GM18508 (cell line): ENCODE measurements around the gene PITX2.

ENCODE experiments used
- ATAC-seq: cut with Tn5 transposase; IDR thresholded peaks from one replicate; pipeline ENCODE4 v1.9.1; 2021; ENCODE audit warnings: moderate number of reproducible peaks; ENCODE audit not compliant: insufficient read depth, unreplicated experiment

PITX2 gene

DNA sequence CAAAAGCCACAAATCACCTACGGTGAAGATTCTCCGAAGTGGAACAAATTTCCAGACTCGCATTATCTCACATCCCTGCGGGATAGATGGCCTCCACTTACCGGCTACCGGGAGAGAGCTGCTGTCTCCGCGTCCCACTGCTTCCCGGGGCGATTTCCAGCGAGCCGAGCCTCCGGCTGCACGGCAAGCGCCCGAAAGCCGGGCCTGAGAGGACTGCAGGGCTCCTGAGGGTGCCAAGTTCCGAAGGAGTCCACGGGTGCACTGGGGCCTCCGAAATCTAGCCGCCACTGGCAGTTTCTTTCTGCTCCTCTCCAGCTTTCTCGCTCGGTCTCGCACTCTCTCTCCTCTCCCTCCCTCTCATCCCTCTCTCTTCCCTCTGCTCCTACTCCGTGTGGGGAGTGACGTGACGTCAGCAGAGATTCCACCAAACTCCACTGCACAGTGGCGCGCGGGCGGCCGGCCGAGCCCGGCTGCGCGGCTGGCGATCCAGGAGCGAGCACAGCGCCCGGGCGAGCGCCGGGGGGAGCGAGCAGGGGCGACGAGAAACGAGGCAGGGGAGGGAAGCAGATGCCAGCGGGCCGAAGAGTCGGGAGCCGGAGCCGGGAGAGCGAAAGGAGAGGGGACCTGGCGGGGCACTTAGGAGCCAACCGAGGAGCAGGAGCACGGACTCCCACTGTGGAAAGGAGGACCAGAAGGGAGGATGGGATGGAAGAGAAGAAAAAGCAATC, 14.0 kb upstream of the PITX2 start:
- ATAC-seq = no peak

DNA sequence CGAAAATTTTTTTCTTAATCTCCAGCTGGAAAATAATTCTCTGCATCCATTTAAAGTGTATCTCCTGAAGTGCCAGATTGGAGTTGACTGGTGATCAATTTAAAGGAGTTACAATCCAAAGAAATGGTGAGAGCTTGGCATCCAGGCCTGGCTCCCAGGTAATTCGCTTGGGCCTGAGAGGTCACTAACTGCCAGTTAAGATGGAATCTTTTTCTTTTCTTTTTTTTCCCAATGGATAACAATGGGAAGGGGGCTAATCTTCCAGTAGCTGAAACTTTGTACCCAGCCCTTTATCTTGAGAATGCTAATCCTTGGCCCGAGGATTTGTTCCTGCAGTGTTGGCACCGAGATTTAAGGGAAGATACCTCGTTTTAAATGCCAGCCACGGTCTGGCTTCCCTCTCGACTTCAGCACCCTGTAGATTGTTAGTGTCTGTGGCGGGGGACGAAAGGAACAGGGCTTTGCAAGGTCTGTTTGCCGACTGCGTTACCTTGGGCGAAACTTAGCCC, 13.3 kb upstream of the PITX2 start:
- ATAC-seq = no peak

DNA sequence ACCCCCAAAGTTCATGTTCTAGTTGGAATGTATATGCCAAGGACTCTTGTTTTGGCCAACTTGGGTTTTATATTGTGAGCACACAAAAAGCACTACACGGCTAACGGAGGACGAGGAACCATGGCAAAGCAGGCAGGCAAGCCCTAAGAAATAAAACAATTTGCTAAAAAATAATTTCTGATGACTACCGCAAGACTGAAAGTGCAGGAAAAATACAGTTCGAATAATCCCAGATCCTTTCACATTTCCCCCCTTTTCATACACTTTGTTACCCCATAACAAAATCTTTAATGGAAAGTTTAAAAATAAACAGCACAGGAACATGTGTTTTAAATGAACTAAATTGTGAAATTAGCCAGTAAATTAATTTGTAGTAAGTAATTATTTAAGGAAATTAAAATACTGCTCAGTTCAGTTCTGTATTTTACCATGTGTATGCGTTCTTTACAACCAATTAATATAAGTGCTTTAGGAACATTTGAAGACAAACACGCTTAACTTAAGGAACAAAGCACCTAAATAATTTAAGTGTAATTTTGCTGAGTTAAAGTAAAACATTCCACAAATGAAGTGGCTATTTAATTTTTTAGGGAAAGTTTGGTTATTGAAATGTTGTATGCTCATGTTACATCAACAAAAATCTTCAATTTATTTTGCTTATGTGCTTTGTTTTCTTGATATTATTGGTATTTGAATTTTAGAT, 12.4 kb upstream of the PITX2 start:
- no peak for ATAC-seq

DNA sequence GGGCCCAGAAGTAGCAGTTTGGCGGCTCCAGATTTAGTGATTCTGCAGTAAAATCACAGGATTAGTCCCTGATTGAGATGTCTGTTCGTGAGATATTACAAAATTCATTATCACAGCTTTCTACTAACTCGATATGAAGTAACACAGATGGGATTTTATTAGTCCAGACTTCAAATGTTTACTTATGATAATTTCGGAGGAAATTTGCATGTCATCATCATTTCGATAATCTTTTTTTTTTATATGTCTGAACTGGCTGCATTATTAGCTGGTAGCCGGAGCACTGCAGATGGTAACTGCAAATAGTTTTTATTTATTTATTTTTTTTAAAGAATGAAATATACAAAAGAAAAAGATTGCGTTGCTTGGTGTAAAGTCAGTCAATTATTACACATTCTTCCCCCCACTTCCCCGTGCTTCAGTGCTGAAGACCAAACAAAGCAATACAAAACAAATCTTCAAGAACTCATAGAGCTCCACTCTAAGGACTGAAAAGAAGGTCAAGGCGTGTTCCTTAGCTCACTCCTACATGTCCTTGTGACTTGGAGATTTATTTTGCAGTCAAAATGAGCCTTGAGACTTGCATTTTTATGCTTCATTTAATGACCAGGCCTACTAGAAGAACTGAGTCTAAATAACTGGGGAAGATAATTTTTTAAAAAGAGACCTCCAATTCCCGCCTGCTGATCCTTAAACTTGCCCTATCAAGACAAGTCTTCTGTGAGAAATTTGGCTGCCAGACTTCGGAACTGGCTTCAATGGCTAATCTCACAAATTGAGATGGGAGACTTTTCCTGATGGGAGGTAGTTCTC, 11.7 kb upstream of the PITX2 start:
- no peak for ATAC-seq

DNA sequence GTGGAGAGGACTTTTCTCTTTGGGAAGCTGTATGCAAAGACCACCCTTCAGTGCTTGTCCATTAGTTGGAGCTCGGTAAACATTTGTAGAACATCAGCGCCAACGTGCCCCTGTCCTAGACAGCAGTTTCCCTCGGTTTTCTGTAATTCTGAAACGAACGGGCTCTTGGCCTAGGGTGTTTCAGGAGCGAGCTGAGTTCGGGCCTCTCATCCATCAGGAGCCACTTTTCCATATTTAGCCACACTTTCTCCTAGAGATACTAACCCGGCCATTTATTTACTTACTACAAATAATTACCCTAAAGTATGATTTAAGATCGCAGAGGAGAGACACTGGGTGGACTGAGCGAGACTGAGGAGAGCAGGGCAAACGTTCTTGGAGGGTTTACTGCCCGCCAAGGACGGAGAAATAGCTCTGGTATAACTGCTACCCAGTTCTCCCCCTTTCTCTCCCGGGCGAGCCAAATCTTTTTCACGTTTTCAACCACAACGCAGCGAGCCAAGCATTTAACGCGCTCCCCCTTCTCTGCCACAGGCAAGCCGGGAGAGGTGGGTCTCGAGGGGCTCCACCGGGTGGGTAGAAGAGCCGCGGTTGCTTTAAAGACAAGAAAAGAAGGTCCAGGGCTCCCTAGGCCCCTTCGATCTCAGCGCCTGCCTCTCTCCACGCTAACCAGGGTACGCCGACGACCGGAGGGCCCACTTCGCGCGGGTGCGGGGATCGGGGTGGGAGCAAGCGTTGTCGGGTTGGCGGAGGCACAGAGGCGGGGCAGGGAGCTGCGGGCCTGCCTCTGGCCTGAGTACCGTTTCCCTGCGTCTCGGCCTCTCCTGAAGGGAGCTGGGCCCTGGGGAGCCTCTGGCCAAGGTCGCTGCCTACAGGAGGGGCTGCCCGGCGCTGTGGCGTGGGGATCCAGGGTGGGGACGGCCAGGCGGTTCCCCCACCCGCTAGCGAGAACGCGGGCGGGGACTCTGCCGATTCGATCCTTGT, 10.8 kb upstream of the PITX2 start:
- ATAC-seq = no peak

DNA sequence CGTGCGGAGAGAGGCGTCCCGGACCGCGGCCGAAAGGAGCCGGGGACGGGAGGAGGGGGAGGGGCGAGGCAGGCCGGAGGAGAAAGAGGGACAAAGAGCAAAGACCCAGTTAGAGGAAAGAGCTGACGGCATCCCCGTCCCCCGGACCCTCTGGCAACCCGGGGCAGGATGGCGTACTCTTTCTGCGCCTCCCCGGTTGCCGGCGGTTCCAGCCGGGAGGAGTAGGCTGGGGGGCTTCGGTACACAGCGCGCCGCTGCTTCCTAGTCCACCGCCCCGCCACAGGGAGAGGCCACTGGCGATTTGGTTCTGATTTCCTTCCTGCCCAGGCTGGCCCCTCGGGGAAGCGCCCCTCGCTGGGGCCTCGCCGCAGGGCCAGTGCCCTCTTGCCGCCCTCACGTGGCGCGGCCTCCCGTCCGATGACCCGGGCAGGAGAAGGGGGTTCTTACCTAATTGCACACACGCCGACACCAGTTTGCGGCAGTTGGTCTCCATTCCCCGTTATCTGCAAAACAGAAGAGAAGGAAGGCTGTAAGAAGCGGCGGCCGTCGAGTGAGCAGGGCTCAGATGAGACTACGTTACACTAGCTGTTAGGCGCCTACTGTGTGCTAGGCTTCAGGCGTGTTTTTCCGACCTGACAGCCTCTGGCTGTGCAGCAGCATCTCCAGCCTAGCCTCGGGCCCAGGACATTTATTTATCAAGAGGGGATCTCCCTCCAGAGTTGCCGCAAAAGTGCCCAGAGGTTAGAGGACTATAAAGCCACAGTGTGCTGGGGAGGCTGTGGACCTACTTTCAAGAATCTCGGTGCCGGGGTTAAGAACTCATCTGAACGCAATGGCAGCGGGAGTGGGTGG, 9.9 kb upstream of the PITX2 start:
- no peak for ATAC-seq

DNA sequence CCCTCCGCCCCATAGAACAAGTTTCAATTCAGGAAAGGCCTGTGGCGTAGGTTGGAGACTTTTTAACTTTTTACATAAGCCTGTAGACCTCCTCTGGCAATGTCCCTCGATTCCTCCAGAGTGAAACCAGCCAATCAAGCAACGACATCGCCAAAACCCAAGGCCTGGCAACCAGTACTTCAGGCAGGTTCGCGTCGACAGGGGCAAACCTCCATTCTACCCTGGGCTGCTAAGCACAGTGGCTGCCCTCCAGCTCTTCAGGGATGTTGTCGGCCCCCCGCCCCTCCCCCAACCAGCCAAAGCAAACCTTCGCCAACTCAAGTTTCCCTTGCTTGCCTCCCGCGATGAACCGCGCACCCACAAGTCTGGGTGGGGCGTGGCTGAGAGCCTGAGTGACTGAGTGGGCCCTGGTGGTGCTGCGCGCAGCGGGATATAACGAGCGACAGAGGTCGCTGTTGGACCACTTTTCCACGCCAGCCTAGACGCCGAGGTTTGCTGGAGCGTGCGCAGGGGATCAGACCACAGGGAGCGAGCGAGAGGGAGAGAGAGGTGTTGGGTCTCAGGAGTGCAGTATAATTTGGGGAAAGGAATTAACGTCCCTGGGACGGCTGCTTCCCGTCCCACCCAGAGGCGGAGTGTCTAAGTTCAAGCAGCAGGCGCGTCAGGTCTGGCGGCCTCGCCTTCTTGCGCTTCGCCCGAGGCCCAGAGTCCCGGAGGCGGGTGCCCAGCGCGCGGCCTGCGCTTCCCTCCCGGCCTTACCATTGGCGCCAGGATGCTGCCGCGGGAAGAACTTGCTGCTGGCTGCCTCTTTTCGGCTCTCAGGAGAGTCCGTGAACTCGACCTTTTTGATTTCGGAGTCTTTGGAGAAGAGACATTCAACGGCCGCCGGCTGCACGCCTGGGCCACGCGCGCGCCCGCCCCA, 9.0 kb upstream of the PITX2 start:
- ATAC-seq = peak; percentile 92

DNA sequence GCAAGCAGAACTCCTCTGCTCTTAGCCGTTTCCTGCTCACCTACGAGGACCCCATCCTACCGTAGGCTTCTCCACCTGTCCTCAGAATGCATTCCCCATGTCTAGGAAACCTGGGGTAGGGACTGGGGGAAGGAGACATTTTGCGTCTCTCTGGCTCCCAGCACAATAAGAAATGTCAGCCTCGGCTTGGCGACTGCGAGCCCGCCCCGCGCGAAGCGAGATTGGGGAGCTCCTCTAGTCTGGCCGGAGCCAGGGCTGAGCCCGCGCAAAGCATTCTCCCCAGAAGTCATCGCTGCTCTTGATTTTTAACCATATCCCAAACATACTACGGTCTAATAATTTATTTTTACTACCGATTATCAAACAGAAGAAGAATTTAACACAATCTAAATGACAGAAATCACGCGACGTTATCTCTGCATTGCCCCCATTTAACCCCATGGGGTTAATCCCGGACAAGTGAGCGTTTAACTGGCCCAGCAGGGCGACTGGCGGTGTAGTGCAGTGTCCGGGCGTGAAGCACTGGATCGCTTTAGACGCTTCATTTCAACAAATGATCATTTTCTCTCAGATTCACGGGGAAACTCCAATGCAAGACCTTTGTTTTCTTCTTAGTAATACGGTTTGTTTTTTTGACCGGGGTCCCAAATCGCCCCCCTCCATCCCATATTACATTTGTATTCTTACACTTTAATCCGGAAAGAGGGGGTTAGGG, 8.0 kb upstream of the PITX2 start:
- ATAC-seq = no peak

DNA sequence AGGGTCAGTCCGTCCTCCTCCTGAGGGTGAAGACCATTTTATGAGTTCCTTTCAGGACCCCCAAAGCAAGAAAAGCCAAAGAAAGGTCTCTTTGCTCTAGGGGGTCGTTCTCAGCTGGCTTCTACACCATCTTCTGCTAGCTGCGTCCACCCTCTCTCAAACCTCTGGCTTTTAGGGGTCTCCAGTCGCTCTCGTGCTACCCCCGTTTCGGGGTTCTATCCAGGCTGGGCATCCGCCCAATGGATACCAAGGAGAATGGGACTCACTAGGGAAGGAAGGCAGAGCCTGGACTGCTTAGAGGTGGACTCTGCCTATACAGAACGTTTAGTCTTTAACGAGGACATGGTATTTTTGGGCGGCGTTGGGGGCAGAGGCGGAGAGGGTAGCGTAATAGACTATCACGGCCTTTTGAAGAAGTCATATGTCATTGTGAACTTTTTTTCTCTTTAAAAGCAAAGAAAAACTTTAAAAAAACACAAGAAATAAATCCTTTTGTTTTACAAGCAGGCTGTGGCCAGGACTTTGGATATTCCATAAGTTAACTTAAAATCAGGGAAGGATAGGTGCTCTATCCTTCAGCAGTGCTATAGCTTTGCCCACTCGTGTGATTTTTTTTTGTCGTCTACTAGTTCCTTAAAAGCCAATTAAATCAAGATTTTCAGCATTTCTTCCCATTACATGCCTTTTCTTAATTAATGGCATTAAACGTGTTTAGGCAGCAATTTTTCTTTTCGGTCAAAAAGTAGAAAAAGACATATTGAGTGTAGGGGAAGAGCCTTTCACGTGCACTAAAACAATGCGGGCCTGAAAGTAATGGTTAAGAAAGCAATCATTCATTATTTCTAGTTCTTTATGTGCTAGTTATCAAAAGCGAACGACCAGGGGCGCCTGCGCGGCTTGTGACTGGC, 7.2 kb upstream of the PITX2 start:
- ATAC-seq = no peak

DNA sequence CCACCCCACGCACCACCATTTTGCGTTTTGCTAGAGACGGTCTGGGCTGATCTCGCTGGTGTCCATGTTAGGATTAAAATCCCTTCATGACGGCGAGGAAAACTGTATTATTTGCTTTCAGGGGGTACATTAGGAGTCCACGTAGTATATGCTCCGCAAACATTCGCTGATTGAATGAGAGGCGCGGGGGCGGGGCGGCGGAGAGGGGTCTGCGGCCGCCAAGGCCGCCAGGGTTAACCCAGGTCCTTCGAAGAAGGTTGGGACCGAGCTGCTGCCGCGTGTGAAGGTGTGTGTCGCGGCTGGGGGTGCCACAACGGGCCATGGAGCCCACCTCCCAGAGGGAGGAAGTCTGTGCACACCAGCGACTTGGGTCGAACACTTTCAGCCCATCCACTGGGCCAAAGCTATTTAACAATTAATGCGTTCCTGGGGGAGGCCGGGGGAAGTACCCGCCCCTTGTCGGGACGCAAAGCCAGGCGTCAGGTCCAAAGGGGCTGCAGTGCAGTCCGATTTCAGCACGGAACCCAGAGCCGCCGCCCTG, 6.4 kb upstream of the PITX2 start:
- no peak for ATAC-seq

DNA sequence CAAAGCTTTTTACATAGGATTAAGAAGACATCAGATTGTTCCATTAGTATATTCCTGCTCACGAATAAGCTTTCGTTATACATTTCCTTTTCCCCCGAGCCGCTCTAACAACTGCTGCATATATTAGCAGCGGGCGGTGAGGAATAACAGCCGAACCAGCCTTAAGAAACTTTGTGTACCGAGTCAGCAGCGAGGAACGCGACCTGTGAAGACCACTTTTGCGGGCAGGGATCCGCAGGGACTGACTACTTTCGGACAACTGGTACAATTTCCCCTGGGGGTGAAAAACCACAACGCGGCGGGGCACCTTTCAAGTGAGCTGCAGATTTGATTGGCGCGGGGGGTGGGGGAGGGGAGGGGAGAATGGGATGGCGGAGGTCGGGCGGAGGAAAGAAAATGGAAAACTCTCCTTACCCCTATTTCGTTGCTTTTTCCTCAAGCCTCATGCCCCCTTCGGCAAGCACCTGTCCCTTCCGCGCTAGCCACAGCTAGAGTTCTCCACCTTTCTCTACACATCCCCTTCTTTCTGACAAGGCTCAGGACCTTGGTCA, 5.9 kb upstream of the PITX2 start:
- no peak for ATAC-seq

DNA sequence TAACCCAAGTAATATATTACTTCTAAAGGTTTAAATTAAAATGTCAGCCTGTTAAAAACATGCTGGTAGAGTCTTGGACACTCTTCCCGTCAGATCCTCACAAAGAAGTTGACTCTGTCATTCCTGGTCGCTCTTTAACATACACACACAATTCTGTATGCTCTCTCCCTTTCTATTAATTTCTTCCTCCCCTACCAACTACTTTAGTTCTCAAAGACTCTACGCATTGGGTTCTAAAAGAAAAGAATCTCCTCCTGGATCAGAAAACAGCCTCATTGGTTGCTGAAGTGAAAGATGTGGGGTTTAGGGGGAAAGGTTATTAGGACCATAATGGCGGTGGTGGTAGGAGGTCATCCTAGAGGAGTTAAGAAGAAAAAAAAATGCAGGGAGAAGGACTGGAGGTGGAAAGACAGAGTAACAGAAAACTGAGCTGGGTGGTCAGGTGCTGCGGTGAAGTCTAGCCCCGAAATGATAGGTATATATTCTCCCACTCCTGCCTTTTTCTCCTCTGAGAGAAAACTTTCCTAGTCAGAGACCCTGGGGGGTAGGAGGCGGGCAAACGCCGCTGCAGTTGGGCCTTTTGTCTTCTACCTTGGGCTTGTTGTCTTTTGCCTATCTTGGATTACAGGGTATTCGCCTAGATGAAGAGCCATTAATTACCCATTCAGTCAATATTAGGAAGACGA, 5.2 kb upstream of the PITX2 start:
- ATAC-seq = no peak

DNA sequence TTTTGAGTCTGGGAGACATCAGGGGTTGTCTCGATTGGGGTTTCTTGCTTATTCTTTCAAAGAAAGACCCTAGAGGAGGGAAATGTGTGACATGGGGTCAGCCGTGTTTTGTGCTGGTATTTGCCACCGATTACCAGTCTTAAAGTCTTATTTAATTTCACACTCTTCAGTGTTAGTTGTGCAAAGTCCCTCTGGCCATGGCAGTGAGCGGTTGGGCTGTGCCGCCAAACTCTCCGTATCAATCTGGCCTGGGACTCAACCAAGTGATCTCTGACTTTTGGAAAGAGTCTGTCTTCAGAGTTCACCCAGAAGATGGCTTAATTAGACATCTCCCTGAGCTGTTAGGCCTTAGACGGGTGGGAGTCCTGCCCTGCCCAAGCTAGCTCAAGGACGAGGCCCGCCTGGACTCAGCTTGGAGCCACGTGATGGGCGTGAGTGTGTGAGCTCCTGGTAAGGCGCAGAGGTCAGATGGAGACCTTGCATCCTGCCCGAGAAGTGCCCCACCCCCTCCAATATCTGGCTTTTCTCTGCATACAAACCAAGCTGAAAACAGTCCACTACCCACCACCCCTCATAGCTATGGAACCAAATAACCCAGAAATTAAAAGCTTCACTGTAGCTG, 3.8 kb upstream of the PITX2 start:
- ATAC-seq = no peak

DNA sequence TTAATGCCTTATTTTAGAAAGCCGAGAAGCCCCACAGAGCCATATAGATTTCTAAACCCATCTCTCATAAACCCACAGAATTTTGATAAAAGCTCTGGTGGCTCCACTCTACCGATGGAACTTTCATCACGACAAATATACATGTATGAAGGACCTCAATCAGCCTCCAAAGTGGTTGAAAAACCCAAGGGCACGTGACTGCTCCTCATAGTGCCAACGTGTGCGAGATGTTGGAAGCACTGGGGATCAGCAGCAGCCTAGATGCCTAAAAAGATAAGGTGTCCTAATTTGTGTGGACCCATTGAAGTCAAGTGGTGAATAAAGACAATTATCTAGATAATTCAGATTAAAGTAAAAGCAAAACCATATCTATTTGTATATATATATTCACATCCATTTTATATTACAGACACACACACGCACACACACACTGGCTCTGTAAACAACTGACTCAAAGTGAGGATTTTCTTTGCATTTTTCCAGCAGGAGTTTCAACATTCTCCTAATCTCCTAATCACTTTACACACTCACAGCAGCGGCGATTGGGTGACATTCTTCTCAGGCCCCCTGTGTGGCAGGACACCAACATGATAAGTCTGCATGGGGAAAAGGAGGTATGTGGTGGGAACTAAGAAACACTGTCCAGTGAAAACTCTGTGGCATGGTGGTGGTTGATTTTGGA, 2.8 kb upstream of the PITX2 start:
- ATAC-seq = no peak
